Measurements from ENCODE around the gene TYW1.

The TYW1 gene

GRCh38 chr7:67100956-67101361, 104.3 kb downstream of the TYW1 start:
- TF ChIP-seq USF1 (IDR thresholded peaks at IDR 0.05) (no peak), FOXM1 (IDR thresholded peaks at IDR 0.05; ENCODE audit: borderline replicate concordance, low read depth) (no peak), MAX (IDR thresholded peaks at IDR 0.05) (no peak), EP300 (IDR thresholded peaks at IDR 0.05; ENCODE audit: borderline replicate concordance) (no peak), NFIC (IDR thresholded peaks at IDR 0.05) (no peak), RAD21 (IDR thresholded peaks at IDR 0.05; ENCODE audit: low read depth) (no peak), ZBTB7A (IDR thresholded peaks at IDR 0.05; ENCODE audit: low read depth) (no peak), TCF12 (IDR thresholded peaks at IDR 0.05; ENCODE audit: low read depth) (no peak), YY1 (IDR thresholded peaks at IDR 0.05; ENCODE audit: low read depth) (no peak)

- no peak for TF ChIP-seq CEBPB (IDR thresholded peaks at IDR 0.05)
- TF ChIP-seq NFIC (IDR thresholded peaks at IDR 0.05): no peak
- no peak for TF ChIP-seq FOXM1 (IDR thresholded peaks at IDR 0.05; ENCODE audit: borderline replicate concordance, low read depth)
- TF ChIP-seq MAX (IDR thresholded peaks at IDR 0.05): no peak
- TF ChIP-seq CREB1 (IDR thresholded peaks at IDR 0.05; ENCODE audit: low read depth): no peak
Observed at GRCh38 chr7:67105377-67105776, 108.7 kb downstream of the TYW1 start.

- peak; percentile 27; the same call in 1 of the 2 replicates for TF ChIP-seq CEBPB (IDR thresholded peaks at IDR 0.05)
Observed at GRCh38 chr7:67145581-67146193, 149.1 kb downstream of the TYW1 start.

GRCh38 chr7:67176730-67177129, 180.1 kb downstream of the TYW1 start:
- TF ChIP-seq RAD21 (IDR thresholded peaks at IDR 0.05; ENCODE audit: low read depth): peak; percentile 19; the same call in 1 of the 2 replicates

- TF ChIP-seq MAX (IDR thresholded peaks at IDR 0.05) (no peak), NFIC (IDR thresholded peaks at IDR 0.05) (no peak), ZBTB7A (IDR thresholded peaks at IDR 0.05; ENCODE audit: low read depth) (no peak), TAF1 (IDR thresholded peaks at IDR 0.05; ENCODE audit: low read depth) (no peak), YY1 (IDR thresholded peaks at IDR 0.05; ENCODE audit: low read depth) (no peak), USF1 (IDR thresholded peaks at IDR 0.05) (no peak)
Observed at GRCh38 chr7:67206452-67206851, 209.8 kb downstream of the TYW1 start.

- TF ChIP-seq USF1 (IDR thresholded peaks at IDR 0.05): no peak
- no peak for TF ChIP-seq REST (IDR thresholded peaks at IDR 0.05; ENCODE audit: low read depth)
- no peak for TF ChIP-seq NFIC (IDR thresholded peaks at IDR 0.05)
- no peak for TF ChIP-seq EP300 (IDR thresholded peaks at IDR 0.05; ENCODE audit: borderline replicate concordance)
- TF ChIP-seq MAX (IDR thresholded peaks at IDR 0.05): no peak
- no peak for TF ChIP-seq RAD21 (IDR thresholded peaks at IDR 0.05; ENCODE audit: low read depth)
- TF ChIP-seq YY1 (IDR thresholded peaks at IDR 0.05; ENCODE audit: low read depth): no peak
- no peak for TF ChIP-seq TCF12 (IDR thresholded peaks at IDR 0.05; ENCODE audit: low read depth)
- no peak for TF ChIP-seq ZBTB7A (IDR thresholded peaks at IDR 0.05; ENCODE audit: low read depth)
- TF ChIP-seq TAF1 (IDR thresholded peaks at IDR 0.05; ENCODE audit: low read depth): no peak
- no peak for TF ChIP-seq EGR1 (IDR thresholded peaks at IDR 0.05)
Observed at GRCh38 chr7:67209256-67209655, 212.6 kb downstream of the TYW1 start.

GRCh38 chr7:67210567-67210966, 213.9 kb downstream of the TYW1 start:
- TF ChIP-seq USF1 (IDR thresholded peaks at IDR 0.05): no peak

- no peak for TF ChIP-seq REST (IDR thresholded peaks at IDR 0.05; ENCODE audit: low read depth)
- no peak for TF ChIP-seq TAF1 (IDR thresholded peaks at IDR 0.05; ENCODE audit: low read depth)
- TF ChIP-seq RAD21 (IDR thresholded peaks at IDR 0.05; ENCODE audit: low read depth): no peak
- TF ChIP-seq USF1 (IDR thresholded peaks at IDR 0.05): no peak
- TF ChIP-seq MAX (IDR thresholded peaks at IDR 0.05): no peak
- TF ChIP-seq EP300 (IDR thresholded peaks at IDR 0.05; ENCODE audit: borderline replicate concordance): no peak
- TF ChIP-seq TCF12 (IDR thresholded peaks at IDR 0.05; ENCODE audit: low read depth): no peak
- no peak for TF ChIP-seq CEBPB (IDR thresholded peaks at IDR 0.05)
- TF ChIP-seq TEAD4 (IDR thresholded peaks at IDR 0.05): no peak
- no peak for TF ChIP-seq NFIC (IDR thresholded peaks at IDR 0.05)
Observed at GRCh38 chr7:67251986-67252558, 255.4 kb downstream of the TYW1 start.
